NCI-H128 (cell line): ENCODE measurements around the gene PIK3AP1.
"Not testable (repeated sequence)": the region's sequence is repeated elsewhere in the genome, so short reads cannot be mapped to it uniquely, and the experiment has no call there.

ENCODE experiments used
- DNase-seq: peaks from one replicate; lab custom pipeline; 2025; ENCODE audit not compliant: unreplicated experiment; lab: John Stamatoyannopoulos, UW

Gene PIK3AP1

GRCh38 chr10:96737307-96737902, 17.1 kb upstream of the PIK3AP1 start:
- not testable (repeated sequence) for DNase-seq

GRCh38 chr10:96724621-96725020, 4.3 kb upstream of the PIK3AP1 start:
- no peak for DNase-seq

- DNase-seq: no peak
These were observed 876 bp upstream of the PIK3AP1 start for GRCh38 chr10:96721207-96721572.

GRCh38 chr10:96719850-96720421, 378 bp downstream of the PIK3AP1 start:
- no peak for DNase-seq

GRCh38 chr10:96719200-96719599, 1.1 kb downstream of the PIK3AP1 start:
- DNase-seq: no peak

GRCh38 chr10:96718304-96718990, 1.9 kb downstream of the PIK3AP1 start:
- no peak for DNase-seq

GRCh38 chr10:96716390-96716789, 3.9 kb downstream of the PIK3AP1 start:
- no peak for DNase-seq

GRCh38 chr10:96714746-96715255, 5.5 kb downstream of the PIK3AP1 start:
- no peak for DNase-seq

GRCh38 chr10:96714031-96714590, 6.2 kb downstream of the PIK3AP1 start:
- no peak for DNase-seq

- DNase-seq: no peak
These were observed 7.5 kb downstream of the PIK3AP1 start for GRCh38 chr10:96712662-96713271.

- no peak for DNase-seq
These were observed 9.1 kb downstream of the PIK3AP1 start for GRCh38 chr10:96711048-96711728.

GRCh38 chr10:96709525-96709924, 10.8 kb downstream of the PIK3AP1 start:
- no peak for DNase-seq

GRCh38 chr10:96708996-96709395, 11.3 kb downstream of the PIK3AP1 start:
- no peak for DNase-seq

- DNase-seq: no peak
These were observed 11.9 kb downstream of the PIK3AP1 start for GRCh38 chr10:96708456-96708855.

- DNase-seq: no peak
These were observed 13.9 kb downstream of the PIK3AP1 start for GRCh38 chr10:96706331-96706853.

- DNase-seq: no peak
These were observed 15.2 kb downstream of the PIK3AP1 start for GRCh38 chr10:96705134-96705533.

- DNase-seq: no peak
These were observed 15.8 kb downstream of the PIK3AP1 start for GRCh38 chr10:96704563-96704962.

- DNase-seq: no peak
These were observed 17.0 kb downstream of the PIK3AP1 start for GRCh38 chr10:96703358-96703757.

- DNase-seq: no peak
These were observed 19.0 kb downstream of the PIK3AP1 start for GRCh38 chr10:96701265-96701664.

GRCh38 chr10:96700374-96701099, 19.8 kb downstream of the PIK3AP1 start:
- DNase-seq: no peak
